Activated CD8-positive, alpha-beta memory T cell treated with anti-CD3 and anti-CD28 coated beads for 1 hour (primary cell): ENCODE measurements around the gene DES.
"Not testable (repeated sequence)": the region's sequence is repeated elsewhere in the genome, so short reads cannot be mapped to it uniquely, and the experiment has no call there.

Source experiments
- DNase-seq, 2 donors: peaks; one replicate each; pipeline ENCODE4 v3.0.0-alpha.2; 2020; ENCODE audit warnings: low read depth in 1 of 2; ENCODE audit errors: extremely low read depth in 1 of 2

Gene DES

DNA sequence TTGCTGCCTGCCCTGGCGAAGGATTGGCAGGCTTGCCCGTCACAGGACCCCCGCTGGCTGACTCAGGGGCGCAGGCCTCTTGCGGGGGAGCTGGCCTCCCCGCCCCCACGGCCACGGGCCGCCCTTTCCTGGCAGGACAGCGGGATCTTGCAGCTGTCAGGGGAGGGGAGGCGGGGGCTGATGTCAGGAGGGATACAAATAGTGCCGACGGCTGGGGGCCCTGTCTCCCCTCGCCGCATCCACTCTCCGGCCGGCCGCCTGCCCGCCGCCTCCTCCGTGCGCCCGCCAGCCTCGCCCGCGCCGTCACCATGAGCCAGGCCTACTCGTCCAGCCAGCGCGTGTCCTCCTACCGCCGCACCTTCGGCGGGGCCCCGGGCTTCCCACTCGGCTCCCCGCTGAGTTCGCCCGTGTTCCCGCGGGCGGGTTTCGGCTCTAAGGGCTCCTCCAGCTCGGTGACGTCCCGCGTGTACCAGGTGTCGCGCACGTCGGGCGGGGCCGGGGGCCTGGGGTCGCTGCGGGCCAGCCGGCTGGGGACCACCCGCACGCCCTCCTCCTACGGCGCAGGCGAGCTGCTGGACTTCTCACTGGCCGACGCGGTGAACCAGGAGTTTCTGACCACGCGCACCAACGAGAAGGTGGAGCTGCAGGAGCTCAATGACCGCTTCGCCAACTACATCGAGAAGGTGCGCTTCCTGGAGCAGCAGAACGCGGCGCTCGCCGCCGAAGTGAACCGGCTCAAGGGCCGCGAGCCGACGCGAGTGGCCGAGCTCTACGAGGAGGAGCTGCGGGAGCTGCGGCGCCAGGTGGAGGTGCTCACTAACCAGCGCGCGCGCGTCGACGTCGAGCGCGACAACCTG is at the start of gene DES:
Gene DES (plus strand): TSS at position 223 of the 857 bp plus-strand sequence. CDS start 86 bp downstream, at position 309.
- no peak for DNase-seq

DNA sequence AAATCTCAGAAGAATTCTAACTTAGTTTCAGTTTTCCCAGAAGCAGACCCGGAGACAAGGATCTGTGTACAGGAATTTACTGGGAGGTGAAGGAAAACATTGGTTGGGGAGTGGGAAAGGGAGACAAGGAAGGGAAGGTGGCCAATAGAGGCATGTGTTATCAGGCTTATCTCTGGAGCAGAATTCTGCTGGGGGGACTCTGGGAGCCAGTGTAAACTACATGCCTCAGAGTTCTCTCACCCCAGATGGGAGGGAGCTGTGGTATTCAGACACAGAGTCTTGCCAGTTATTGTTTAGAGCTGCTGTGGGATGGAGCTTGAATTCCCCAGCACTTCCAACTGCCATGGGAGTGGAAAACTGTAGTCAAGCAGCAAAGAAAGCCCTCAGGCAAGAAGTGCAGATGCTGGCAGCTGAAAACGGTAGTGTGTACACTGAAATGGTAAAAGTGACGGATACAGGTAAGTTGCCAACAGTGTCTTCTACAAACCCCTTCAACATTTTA is 49.4 kb upstream of the DES start:
- DNase-seq = no peak

DNA sequence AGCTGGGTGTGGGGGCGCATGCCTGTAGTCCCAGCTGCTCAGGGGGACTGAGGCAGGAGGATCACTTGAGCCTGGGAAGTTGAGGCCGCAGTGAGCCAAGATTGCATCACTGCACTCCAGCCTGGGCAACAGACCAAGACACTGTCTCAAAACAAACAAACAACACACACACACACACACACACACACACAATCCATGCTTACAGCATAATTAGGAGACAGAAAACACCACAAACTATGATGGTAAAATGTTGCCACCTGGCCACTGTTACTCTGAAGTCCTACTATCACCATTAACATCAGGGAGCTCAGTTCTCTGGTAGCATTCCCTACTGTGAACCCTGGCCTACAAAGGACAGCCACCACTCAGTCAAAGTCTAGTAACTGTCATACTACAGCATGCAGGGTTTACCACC is 48.7 kb upstream of the DES start:
- DNase-seq = no peak

DNA sequence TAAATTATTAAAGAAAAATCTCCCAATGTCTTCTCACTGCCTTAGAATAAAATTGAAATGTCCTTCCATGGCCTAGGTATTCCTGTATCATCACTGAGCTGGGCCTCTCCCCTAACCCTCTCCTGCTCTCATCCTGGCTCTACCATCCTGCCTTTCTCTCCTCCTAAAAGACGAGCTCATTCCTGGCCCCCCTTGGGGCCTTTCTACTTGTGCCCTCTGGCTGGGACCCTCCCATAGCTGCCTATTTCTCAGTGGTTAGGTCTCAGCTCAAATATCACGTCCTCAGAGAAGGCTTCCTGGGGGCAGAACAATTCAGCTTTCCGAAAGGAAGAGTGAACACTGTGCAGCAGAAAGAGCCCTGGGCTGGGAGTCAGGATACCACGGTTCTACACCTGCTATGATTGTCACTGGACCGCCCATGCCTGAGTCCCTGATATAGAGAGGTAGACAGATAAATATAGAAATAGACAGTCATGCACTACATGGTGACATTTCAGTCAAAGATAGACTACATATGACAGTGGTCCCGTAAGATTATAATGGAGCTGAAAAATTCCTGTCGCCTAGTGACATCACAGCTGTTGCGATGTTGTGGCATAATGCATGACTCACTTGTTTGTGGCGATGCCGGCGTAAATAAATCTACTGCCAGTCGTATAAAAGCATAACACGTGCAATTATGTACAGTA is 39.9 kb upstream of the DES start:
- DNase-seq = no peak

DNA sequence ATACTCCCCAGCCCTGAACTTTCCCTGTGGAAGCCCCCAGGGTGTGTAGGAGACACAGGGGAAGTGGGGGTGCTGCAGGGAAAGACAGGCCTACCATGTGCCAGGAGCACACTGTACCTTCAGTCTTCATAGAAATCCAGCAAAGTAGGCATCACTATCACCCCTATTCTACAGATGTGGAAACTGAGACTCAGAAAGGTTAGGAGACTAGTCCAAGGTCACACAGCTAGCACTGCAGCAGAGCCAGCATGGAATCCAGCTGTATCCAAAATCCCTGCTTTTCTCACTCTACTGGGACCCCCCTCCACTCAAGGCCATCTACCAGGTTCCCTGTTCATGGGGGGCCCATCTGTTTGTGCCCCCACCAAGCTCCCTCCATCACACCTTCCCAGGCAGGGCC is 37.3 kb upstream of the DES start:
- DNase-seq = no peak

DNA sequence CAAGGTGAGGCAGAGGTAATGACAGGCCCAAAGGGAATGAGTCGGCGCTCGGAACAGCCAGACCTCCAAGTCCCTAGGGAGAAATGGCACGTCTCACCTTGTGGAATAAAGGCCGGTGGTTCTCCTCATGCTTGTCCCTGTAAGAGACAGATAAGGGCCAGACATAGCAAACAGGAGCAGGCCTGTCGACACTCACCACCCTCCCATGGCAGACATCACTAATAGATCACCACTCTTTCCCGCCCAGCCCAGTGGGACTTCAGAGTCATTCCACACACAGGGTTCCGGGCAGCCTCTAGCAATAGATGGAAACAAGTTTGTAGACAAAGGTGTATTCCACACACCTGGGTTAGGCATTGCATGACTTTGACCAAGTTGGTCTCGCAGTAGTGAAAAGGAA is 36.7 kb upstream of the DES start:
- no peak for DNase-seq

DNA sequence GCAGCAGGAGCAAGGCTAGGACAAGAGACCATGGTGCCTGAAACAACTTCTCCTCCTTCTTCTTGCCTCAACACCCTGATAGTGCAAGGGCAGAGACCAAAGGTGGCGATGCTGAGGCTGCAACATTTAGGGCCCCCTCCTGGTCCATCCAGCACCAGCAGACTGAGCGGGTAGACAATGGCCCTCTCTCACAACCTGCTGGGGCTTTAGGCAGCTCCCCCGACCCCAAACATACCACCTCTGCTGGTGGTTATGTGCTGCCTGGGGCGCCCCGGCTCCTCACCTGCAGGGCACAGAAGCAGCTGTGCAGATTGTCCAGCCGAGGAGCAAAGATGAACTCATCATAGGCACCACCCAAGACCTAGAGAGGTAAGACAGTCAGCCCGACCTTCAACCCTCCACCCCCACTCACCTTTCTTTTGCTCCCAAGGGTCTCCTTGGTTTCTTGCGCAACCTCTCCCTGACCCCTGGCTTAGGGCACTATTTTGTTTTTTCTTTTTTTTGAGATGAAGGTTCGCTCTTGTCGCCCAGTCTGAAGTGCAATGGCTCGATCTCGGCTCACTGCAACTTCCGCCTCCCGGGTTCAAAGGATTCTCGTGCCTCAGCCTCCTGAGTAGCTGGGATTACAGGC is 34.0 kb upstream of the DES start:
- no peak for DNase-seq

DNA sequence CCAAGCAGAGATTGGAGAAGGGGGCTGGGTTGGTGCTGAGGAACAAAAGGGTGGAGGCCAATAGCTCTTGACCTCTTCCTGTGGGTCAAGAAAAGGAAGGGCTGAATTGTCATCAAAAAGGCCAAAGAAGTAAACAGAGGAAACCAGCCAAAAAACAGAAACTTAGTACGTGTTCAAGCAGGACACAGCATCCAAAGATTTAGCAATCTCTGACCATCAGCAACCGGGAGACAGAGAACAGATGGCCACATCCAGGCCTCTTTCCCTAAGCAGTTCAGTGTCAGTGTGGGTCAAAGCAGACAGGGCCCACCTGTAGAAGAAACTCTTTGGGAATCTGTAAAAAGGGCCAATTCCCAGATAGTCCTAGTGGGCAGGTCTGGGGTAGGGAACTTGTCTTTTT is 33.3 kb upstream of the DES start:
- no peak for DNase-seq

DNA sequence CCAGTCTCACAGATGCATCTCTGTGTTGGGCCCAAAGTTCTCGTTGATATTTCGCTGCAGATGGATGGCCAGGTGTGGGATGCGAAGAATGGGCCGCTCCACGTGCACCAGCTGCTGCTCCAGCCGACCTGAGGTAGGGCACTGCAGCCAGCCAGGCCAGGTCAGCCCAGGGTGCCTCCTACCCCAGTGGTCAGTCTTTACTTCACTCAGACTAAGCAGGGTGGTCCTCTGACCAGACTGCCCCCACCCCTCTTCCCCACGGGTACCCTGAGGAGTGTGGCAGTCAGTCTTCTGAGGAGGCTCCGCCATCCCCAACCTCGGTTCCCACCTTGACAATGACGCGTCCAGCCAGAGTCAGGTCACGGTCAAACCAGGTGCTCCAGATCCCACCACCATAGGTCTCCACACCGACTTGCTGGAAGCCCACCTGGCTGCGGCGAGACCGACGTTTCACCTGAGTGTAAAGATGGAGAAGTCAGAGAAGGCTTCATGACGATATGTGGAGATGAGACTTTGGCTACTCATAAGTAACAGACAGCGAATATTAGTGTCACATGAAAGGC is 32.1 kb upstream of the DES start:
- no peak for DNase-seq

DNA sequence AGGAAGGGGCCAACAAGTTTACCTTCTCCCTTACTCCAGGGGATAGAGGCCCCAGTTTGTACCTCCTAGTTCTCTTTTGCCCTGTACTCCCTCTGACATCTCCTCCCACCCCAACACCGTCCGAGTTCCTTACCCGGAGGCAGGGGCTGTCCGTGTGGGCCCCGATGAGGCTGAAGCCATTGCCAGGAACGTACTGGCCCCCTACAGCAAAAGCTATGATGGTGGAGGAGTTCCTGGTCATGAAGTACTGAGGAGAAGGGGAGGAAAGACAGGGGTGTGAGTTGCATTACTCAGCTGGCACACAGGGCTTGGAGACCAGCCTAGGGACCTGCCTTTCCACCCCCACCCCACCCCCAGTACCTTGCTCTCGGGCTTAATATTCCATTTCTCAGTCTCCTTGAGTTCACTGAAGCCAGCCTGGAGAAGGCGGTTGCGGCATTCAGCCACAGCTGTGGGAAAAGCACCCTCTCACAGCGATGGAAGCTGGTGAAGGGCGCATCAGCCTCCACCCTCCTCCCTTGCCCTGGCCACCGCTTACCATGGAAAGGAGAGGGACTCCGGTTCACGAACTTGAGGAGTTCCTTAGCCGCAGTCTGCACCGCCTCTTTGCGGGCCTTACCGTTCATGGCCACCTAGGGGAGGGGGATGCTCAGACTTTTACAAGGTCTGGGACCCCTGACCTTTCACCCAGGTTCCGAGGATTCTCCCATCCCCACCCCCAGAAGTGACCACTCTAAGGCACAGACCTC is 31.5 kb upstream of the DES start:
- no peak for DNase-seq

DNA sequence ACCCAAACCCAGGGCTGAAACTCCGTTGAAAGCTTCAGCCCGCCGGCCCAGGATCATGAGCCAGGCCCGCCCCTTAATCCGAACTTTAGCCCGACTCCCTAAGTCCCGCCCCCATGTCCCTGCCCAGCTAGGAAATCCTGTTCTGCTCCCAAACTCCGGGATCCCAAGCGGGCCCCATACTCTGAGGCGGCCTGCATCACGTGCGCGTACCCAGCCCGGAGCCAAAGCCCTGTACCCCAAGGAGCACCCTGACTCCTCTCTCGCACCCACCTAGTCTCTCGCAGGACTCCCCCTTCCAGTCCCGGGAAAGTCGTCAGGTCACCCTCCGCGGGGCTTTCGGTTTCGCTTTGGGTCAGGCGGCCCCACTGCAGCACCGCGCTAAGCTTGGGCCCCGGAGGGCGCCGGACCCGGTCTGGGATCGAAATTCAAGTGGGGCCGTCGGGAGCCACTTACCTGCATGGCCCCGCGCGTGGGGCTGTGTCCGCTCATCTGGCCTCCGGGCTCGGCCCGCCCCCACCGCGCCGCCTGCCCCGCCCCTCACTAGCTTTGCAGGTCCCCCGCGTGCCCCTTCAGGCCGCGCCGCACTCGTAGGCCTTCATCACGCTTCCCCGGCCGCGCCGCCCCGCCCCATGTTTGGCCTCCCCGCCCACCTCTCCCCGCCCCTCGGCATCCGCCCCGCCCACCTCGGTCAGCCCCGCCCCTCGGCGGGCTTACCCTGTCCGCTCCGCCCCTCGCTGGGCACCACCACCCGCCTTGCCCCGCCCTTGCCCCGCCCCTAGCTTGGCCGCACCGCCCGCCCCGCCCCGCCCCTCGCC is 30.7 kb upstream of the DES start, which contains the start of gene DNPEP:
Gene DNPEP (minus strand): TSS at position 607 of the 815 bp plus-strand sequence. CDS start 118 bp downstream, at position 489.
- DNase-seq = peak in 1 of 2 donors; percentile 97

DNA sequence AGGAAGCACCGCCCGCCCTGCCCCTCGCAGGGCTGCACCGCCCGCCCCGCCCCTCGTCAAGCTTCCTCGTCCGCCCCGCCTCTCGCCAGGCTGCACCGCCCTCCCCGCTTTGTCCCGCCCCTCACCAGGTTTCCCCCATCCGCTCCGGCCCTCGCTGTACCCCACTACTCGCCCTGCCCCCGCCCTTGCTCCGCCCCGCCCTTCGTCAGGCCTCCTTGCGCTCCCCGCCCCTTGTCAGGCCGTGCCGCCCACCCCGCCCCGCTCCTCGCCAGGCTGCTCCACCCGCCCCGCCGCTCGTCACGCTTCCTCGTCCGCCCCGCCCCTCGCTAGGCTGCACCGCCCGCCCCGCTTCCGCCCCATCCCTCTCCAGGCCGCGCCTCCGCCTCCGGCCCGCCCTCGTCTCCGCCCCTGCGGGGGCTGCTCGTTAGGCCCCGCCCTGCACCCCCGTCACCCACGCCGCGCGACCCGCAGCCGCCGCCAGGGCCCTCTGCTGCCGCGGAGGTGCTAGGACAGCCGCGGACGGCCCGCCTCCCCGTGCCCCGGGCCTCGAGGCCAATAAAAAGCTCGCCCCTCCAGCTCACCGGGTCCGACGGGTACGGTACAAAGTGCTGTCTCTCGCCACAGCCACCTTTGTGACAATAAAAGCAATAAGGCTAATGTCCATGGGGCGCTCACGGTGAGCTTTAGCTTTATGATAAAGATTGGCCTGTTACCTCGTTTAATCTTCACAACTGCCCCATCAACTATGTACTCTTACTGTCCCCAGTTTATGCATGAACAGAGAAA is 29.9 kb upstream of the DES start:
- peak; percentile 98 to 99 for DNase-seq

DNA sequence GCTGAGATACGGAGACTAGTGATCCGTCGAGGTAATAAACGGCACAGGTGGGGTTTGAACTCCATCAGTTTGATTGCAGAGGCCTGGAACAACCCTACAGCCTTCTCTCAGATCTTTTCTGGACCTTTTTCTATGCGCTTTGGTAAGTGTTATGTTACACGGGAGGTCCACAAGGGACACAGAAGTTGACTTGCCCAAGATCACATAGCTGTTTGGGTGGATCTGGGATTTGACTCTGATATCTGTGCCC is 29.3 kb upstream of the DES start:
- no peak for DNase-seq

DNA sequence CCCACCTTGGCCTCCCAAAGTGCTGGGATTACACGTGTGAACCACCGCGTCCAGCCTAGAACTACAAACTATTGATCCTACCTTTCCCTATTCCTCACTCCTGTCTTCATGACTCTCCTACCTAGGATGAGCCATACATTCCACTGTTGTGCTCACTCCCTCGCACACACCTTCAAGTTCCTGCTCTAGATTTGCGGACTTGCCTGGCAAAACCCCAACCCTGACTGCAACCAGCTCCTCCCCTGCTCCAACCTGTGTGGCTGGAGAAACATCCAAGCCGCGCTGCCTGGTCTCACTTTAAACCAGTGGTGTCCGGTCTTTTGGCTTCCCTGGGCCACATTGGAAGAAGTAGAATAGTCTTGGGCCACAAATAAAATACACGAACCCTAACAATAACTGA is 25.4 kb upstream of the DES start:
- no peak for DNase-seq

DNA sequence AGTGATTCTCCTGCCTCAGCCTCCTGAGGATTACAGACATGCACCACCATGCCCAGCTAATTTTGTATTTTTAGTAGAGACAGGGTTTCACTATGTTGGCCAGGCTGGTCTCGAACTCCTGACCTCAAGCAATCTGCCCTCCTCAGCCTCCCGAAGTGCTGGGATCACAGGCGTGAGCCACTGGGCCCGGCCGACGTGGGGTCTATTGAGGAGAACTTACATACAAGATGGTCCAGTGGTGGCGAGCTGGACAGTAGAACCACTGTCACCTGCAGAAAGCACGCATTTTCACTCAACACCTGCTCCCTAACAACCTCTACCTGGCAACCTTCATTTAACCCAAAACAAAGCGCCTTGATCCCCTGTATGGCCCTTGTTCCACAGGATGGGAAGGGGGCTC is 23.1 kb upstream of the DES start:
- DNase-seq = not testable (repeated sequence)

DNA sequence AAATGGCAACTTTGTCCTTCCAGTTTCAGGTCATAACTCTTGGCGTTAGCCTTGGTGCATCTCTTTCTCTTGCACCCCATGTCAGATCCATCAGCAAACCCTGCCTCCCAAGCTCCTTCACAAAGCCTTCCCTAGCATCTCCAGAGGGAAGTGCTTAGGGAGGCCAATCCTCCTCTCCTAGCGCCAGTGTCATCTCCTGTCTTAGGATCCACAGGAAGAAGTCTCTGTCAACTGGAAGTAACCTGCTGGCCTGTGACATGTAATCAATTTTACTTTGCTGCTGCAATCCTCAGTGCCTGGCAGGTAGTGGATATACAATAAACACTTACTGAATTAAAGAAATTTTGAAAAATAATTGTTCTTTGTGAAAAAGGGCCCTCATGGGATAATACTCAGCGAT is 22.6 kb upstream of the DES start:
- DNase-seq = no peak

DNA sequence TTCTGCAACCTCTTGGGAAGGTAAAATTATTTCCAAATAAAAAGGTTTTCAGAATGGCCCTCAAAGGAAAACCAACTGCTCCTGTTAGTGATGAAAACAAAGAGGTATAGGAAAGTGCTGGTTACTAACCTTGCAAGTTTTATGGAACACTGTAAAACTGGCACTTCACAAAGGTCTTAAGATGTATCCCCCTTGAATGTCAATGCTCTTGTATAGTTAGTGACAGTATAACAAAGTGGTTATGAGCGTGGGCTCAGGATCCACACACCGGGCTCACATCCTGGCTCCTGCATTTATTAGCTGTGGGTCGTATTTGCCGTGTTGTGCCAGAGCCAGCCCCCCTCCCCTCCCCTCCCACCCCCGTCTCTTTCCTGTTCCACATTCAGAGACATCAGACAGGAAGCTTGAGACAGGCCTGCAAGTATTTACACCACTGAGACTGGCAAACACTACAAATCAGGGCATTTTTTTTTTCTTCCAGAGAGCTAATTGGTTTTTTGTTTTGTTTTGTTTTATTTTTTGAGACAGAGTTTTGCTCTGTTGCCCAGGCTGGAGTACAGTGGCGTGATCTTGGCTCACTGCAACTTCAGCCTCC is 21.2 kb upstream of the DES start:
- no peak for DNase-seq

DNA sequence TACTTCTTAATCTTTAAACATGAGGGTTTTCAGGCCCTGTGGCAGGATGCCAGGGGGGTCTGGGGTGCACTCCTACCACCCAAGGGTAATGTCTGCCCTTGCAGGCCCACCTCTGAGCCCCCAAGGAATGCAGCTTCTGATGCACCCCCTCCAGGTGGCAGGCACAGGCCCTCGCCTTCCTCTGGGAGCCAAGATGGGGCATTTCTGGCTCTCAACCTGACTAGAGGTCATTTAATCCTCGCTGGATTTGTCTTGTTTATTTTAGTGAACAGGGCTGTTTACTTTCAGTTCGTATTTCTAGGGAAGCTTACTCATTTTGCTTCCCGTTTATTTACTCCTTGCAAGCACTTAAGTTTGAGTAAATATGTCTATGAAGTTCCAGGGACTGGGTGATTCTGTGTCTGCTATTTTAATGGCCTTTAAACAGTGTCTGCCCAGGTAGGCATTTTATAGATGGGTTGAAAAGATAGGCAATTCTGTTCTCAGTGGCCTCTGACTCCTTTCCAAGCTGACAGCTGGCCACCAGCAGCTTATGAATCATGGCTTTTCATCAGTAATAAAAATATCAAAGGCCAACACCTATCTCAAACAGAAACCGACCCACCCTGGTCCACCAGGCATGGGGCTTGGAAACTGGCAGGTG is 19.3 kb upstream of the DES start:
- DNase-seq = no peak
